Nephron (organoid): ENCODE measurements around the gene TNXB.
"Not testable (repeated sequence)": the region's sequence is repeated elsewhere in the genome, so short reads cannot be mapped to it uniquely, and the experiment has no call there.

Experiments
- H3K27ac Mint-ChIP-seq, 3 experiments: 2 replicates each; pipeline ENCODE4 v1.8.0; 2020; ENCODE audit warnings: mixed read lengths in 3 of 3, mild to moderate bottlenecking in 2 of 3, moderate library complexity in 1 of 3
- H3K27me3 Mint-ChIP-seq: 2 replicates; pipeline ENCODE4 v1.8.0; 2021; ENCODE audit warnings: low read depth, mild to moderate bottlenecking, moderate library complexity, mixed read lengths
- H3K36me3 Mint-ChIP-seq: 2 replicates; pipeline ENCODE4 v1.8.0; 2020; ENCODE audit warnings: low read depth, mixed read lengths
- H3K4me1 Mint-ChIP-seq: 2 replicates; pipeline ENCODE4 v1.8.0; 2020; ENCODE audit warnings: mixed read lengths
- H3K4me3 Mint-ChIP-seq, 3 experiments: 2 replicates each; pipeline ENCODE4 v1.8.0; 2020; ENCODE audit warnings: mild to moderate bottlenecking in 3 of 3, mixed read lengths in 3 of 3, moderate library complexity in 2 of 3
- H3K9me3 Mint-ChIP-seq: 2 replicates; pipeline ENCODE4 v1.8.0; 2020; ENCODE audit warnings: mixed read lengths

The TNXB gene

GRCh38 chr6:32004864-32005537 lies 104.1 kb downstream of the TNXB start:
- not testable (repeated sequence) for H3K9me3 Mint-ChIP-seq, H3K27ac Mint-ChIP-seq, H3K27me3 Mint-ChIP-seq, H3K4me1 Mint-ChIP-seq, H3K36me3 Mint-ChIP-seq, H3K4me3 Mint-ChIP-seq

GRCh38 chr6:32004393-32004792 lies 104.7 kb downstream of the TNXB start:
- H3K36me3 Mint-ChIP-seq, H3K27ac Mint-ChIP-seq, H3K27me3 Mint-ChIP-seq, H3K9me3 Mint-ChIP-seq, H3K4me1 Mint-ChIP-seq, H3K4me3 Mint-ChIP-seq: not testable (repeated sequence)

GRCh38 chr6:32003301-32003700 lies 105.8 kb downstream of the TNXB start:
- not testable (repeated sequence) for H3K36me3 Mint-ChIP-seq, H3K9me3 Mint-ChIP-seq, H3K27ac Mint-ChIP-seq, H3K4me1 Mint-ChIP-seq, H3K4me3 Mint-ChIP-seq, H3K27me3 Mint-ChIP-seq

- not testable (repeated sequence) for H3K36me3 Mint-ChIP-seq, H3K4me1 Mint-ChIP-seq, H3K9me3 Mint-ChIP-seq, H3K27ac Mint-ChIP-seq, H3K27me3 Mint-ChIP-seq, H3K4me3 Mint-ChIP-seq
Measured at GRCh38 chr6:32002546-32003268, 106.4 kb downstream of the TNXB start.

- H3K4me3 Mint-ChIP-seq = not testable (repeated sequence)
Measured at GRCh38 chr6:31996385-31996784, 112.8 kb downstream of the TNXB start.

GRCh38 chr6:31994421-31994820 lies 114.7 kb downstream of the TNXB start:
- not testable (repeated sequence) for H3K36me3 Mint-ChIP-seq, H3K9me3 Mint-ChIP-seq, H3K4me1 Mint-ChIP-seq, H3K27ac Mint-ChIP-seq, H3K27me3 Mint-ChIP-seq, H3K4me3 Mint-ChIP-seq

More at GRCh38 chr6:31996385-31996784, 112.8 kb downstream of the TNXB start:
- H3K9me3 Mint-ChIP-seq, H3K36me3 Mint-ChIP-seq, H3K27me3 Mint-ChIP-seq, H3K27ac Mint-ChIP-seq, H3K4me1 Mint-ChIP-seq: not testable (repeated sequence)
